OCI-LY7 (cell line): ENCODE data around the gene GLIPR1L2. TPM values are rescaled to one million over a fixed set of nuclear protein-coding genes. Genes with fewer than 3 reads are reported as not detected.

Experiments
- BruUV-seq: library from RNA; stranded (reverse); fragments of 400-500 nt; replicated peaks from 2 replicates; lab custom pipeline; 2021; lab: Mats Ljungman, UMichigan
- CTCF ChIA-PET: fragments of 300-600 bp; sonication (Branson Sonifier 250); formaldehyde crosslinking; loops from one replicate; lab custom pipeline; 2022; ENCODE audit warnings: antibody characterized with exemption; ENCODE audit not compliant: unreplicated experiment; lab: Charles Lee
- POLR2A ChIA-PET: fragments of 300-600 bp; sonication (Branson Sonifier 250); formaldehyde crosslinking; loops from one replicate; lab custom pipeline; 2022; ENCODE audit warnings: antibody characterized with exemption; lab: Charles Lee
- DNase-seq: peaks from one replicate; pipeline ENCODE4 v3.0.0-alpha.2; 2015; ENCODE audit warnings: low spot score
- H2AFZ ChIP-seq: fragments of 200-600 bp; sonication (generic), shearing (Covaris generic); 2 replicates; pipeline ENCODE4 v1.6.1; 2014; ENCODE audit warnings: mild to moderate bottlenecking, antibody characterized with exemption, low read length, moderate library complexity
- H3K27ac ChIP-seq: fragments of 200-600 bp; sonication (generic); 2 replicates; pipeline ENCODE4 v1.5.1; 2014; ENCODE audit warnings: mixed run types, low read depth, mild to moderate bottlenecking, moderate library complexity, low read length, inconsistent platforms; ENCODE audit not compliant: poor library complexity, severe bottlenecking
- H3K36me3 ChIP-seq: fragments of 200-600 bp; sonication (generic); 2 replicates; pipeline ENCODE4 v1.6.1; 2014; ENCODE audit warnings: mild to moderate bottlenecking, antibody characterized with exemption, low read length, moderate library complexity, mixed read lengths; ENCODE audit not compliant: insufficient read depth
- H3K4me1 ChIP-seq: fragments of 200-600 bp; sonication (generic); 2 replicates; pipeline ENCODE4 v1.5.1; 2014; ENCODE audit warnings: mild to moderate bottlenecking, low read length; ENCODE audit not compliant: insufficient read depth, poor library complexity, severe bottlenecking
- H3K4me2 ChIP-seq: fragments of 200-600 bp; sonication (generic); 2 replicates; pipeline ENCODE4 v1.6.1; 2014; ENCODE audit warnings: mild to moderate bottlenecking, low read length
- H3K4me3 ChIP-seq: fragments of 200-600 bp; sonication (generic); 2 replicates; pipeline ENCODE4 v1.5.1; 2014; ENCODE audit warnings: mild to moderate bottlenecking, low read depth, low read length; ENCODE audit not compliant: poor library complexity, severe bottlenecking
- H3K79me2 ChIP-seq: fragments of 200-600 bp; sonication (generic); 2 replicates; pipeline ENCODE4 v1.6.1; 2016; ENCODE audit warnings: low read depth, mild to moderate bottlenecking, low read length, moderate library complexity, mixed read lengths; ENCODE audit not compliant: insufficient read depth
- H3K9me2 ChIP-seq: fragments of 200-600 bp; sonication (generic); 2 replicates; pipeline ENCODE4 v1.6.1; 2016; ENCODE audit warnings: mild to moderate bottlenecking, low read length, mixed read lengths; ENCODE audit not compliant: insufficient read depth
- H3K9me3 ChIP-seq: fragments of 200-600 bp; sonication (generic); 2 replicates; pipeline ENCODE4 v1.6.1; 2014; ENCODE audit warnings: mild to moderate bottlenecking, mixed run types, low read length, mixed read lengths
- H4K20me1 ChIP-seq: fragments of 200-600 bp; sonication (generic); 2 replicates; pipeline ENCODE4 v1.6.1; 2014; ENCODE audit warnings: mild to moderate bottlenecking, antibody characterized with exemption, low read length, moderate library complexity, mixed read lengths; ENCODE audit not compliant: insufficient read depth
- CTCF ChIP-seq: fragments of 200-600 bp; sonication (generic); conservative IDR thresholded peaks from 2 replicates; pipeline ENCODE4 v1.5.1; 2014; ENCODE audit warnings: mild to moderate bottlenecking, antibody characterized with exemption, low read length, moderate library complexity, mixed read lengths
- EZH2phosphoT487 ChIP-seq: fragments of 200-600 bp; sonication (generic); IDR thresholded peaks from 2 replicates; pipeline ENCODE4 v1.6.1; 2018; ENCODE audit warnings: low read depth, borderline replicate concordance, mild to moderate bottlenecking, mixed run types, antibody characterized with exemption, low read length, moderate library complexity, mixed read lengths
- intact Hi-C: fragments of 100-400 bp; cut with micrococcal nuclease; formaldehyde crosslinking; loops from one replicate; pipeline ENCODE4 v1.10.0; 2022; ENCODE audit not compliant: unreplicated experiment
- total RNA-seq, 2 experiments: library from RNA; depleted of rRNA in 1 of 2; stranded (reverse); fragments of >200 nt in 1 of 2; shearing (Covaris generic) in 1 of 2; gene quantifications; 2 replicates each; pipeline ENCODE4 v1.2.3, GENCODE V29; 2014 to 2022

GLIPR1L2 gene
- total RNA-seq, 2 experiments from 2014 or later: not detected

GRCh38 chr12:75471902-75472890, 81.3 kb downstream of the GLIPR1L2 start:
- Histone ChIP-seq H3K36me3 (no peaks in the 10 kb centered on the region), H4K20me1 (no peaks in the 10 kb centered on the region), H3K4me3 (peak overlapping the region; percentile 15), H3K4me2 (peak overlapping the region; percentile 67), H2AFZ (peak overlapping the region; percentile 99), H3K4me1 (peaks cover 28% of the 10 kb centered on the region), H3K9me2 (no peaks in the 10 kb centered on the region), H3K79me2 (no peaks in the 10 kb centered on the region), H3K27ac (peak overlapping the region; percentile 76), H3K9me3 (peaks cover 12% of the 10 kb centered on the region; the same call in 1 of the 2 replicates)
- intact Hi-C loops: no loop called here
- TF ChIP-seq EZH2phosphoT487: no peak
- TF ChIP-seq CTCF: no peak
- BruUV-seq: no TSS peak
- DNase-seq: peak; percentile 88
- POLR2A ChIA-PET: interaction anchor here (0.7 to 3.7 kb wide), 7 partner anchors 10 to 1087 kb away, joined by 3 to 36 read pairs (median 3); partner anchors contain the start of genes BBS10, GLIPR1 and OSBPL8
- CTCF ChIA-PET: interaction anchor here (1.0 to 1.2 kb wide), 4 partner anchors 9 to 35 kb away, joined by 3 to 7 read pairs (median 4); partner anchors contain the start of gene GLIPR1

- Histone ChIP-seq H4K20me1 (no peaks in the 10 kb centered on the region), H2AFZ (peak overlapping the region; percentile 54; the same call in 1 of the 2 replicates), H3K36me3 (no peaks in the 10 kb centered on the region), H3K9me3 (peaks cover 12% of the 10 kb centered on the region; the same call in 1 of the 2 replicates), H3K4me1 (peaks cover 42% of the 10 kb centered on the region), H3K4me2 (no peak overlapping the region), H3K27ac (no peak overlapping the region), H3K9me2 (no peaks in the 10 kb centered on the region), H3K79me2 (no peaks in the 10 kb centered on the region), H3K4me3 (no peak overlapping the region)
- no peak for TF ChIP-seq CTCF
- TF ChIP-seq EZH2phosphoT487: no peak
- ChIA-PET POLR2A (interaction anchor here (0.7 to 0.8 kb wide), 2 partner anchors 14 to 25 kb away, joined by 3 read pairs; no protein-coding TSS in a partner anchor), CTCF (interaction anchor here (1.1 to 2.2 kb wide), 2 partner anchors 9 to 10 kb away, joined by 3 to 5 read pairs; no protein-coding TSS in a partner anchor)
- intact Hi-C loops: no loop called here
- no peak for DNase-seq
- no TSS peak for BruUV-seq
Observed at GRCh38 chr12:75474116-75474515, 83.2 kb downstream of the GLIPR1L2 start.
